Astrocyte of the spinal cord (primary cell): ENCODE data around the gene TMEM178B.

Source experiments
- DNase-seq: peaks from one replicate; pipeline ENCODE4 v3.0.0; 2011; ENCODE audit warnings: low read depth, low spot score
- H3K4me3 ChIP-seq: 2 replicates; pipeline ENCODE4 v1.5.1; 2011; ENCODE audit warnings: low read depth, mild to moderate bottlenecking, low read length, moderate library complexity
- in situ Hi-C: cut with HindIII; loops from 2 replicates; pipeline ENCODE4 v1.10.0; 2017; ENCODE audit warnings: low sequenced_read_pairs
- TF ChIP-seq, protein P1 (sequence below): IDR thresholded peaks from 2 replicates; pipeline ENCODE4 v1.5.1; 2012; ENCODE audit warnings: low read depth, mild to moderate bottlenecking, low read length, inconsistent platforms

The TMEM178B gene

DNA sequence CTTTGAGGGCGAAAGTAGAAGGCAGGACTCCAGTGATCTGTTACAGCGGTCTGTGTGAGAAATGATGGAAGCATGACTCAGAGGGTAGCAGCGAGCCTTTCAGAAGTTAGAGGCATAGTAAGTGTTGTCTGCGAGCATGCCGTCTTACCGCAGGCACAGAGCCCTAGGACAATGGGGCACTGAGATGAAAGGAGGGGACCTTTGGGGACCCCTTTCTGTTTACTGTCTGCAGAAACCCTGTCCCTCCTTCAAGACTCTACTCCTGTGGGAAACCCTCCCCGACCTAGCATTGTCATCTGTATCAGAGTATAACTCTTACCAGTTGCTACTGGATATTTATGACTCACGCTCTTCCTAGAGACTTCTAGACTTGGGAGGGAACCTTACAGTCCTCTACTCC is 390.1 kb downstream of the TMEM178B start:
- H3K4me3 ChIP-seq: no peak overlapping the region
- TF ChIP-seq, protein P1, sequence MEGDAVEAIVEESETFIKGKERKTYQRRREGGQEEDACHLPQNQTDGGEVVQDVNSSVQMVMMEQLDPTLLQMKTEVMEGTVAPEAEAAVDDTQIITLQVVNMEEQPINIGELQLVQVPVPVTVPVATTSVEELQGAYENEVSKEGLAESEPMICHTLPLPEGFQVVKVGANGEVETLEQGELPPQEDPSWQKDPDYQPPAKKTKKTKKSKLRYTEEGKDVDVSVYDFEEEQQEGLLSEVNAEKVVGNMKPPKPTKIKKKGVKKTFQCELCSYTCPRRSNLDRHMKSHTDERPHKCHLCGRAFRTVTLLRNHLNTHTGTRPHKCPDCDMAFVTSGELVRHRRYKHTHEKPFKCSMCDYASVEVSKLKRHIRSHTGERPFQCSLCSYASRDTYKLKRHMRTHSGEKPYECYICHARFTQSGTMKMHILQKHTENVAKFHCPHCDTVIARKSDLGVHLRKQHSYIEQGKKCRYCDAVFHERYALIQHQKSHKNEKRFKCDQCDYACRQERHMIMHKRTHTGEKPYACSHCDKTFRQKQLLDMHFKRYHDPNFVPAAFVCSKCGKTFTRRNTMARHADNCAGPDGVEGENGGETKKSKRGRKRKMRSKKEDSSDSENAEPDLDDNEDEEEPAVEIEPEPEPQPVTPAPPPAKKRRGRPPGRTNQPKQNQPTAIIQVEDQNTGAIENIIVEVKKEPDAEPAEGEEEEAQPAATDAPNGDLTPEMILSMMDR: no peak

GRCh38 chr7:141464551-141464950 is 390.7 kb downstream of the TMEM178B start:
- DNase-seq: peak; percentile 7
- in situ Hi-C loops: no loop called here
- TF ChIP-seq, protein P1: no peak
- no peak overlapping the region for H3K4me3 ChIP-seq

More for the DNA sequence above, 390.1 kb downstream of the TMEM178B start:
- peak; percentile 76 for DNase-seq
- in situ Hi-C loops: no loop called here

DNA sequence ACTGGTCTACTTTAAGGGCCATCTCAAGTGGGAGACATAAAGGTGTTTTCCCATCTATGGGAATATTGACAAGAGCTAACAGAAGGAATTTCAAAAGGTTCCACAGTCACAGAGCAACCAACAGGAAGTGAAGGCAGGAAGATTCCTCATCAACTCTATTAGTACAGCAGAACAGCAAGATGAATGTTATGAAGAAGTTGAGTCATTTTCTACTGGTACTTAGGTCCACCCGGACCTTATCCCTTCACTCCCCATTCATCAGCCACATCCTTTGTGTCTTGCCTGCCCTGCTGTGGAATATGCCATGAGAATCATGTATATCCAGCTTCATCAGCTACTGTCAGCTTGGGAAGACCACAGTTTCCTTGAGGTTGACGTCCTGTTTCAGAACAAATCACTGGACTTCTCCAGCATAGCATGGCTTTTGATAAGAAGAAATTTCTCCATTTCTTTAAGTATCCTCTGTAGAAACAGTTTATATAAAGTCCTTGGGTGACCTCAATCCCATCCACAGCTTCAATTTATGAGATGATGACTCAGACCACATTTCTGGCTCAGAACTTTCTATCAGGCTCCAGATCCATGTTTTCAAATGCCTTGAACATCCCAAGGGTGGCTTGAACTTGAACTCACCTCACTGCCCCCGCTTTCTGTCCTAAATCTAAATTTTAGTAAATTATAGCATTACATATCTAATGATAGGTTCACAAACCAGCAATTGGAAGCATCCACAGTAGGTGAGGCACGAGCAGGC is 392.5 kb downstream of the TMEM178B start:
- TF ChIP-seq, protein P1: no peak
- DNase-seq: peak; percentile 33
- in situ Hi-C loops: no loop called here
- H3K4me3 ChIP-seq: no peak overlapping the region

DNA sequence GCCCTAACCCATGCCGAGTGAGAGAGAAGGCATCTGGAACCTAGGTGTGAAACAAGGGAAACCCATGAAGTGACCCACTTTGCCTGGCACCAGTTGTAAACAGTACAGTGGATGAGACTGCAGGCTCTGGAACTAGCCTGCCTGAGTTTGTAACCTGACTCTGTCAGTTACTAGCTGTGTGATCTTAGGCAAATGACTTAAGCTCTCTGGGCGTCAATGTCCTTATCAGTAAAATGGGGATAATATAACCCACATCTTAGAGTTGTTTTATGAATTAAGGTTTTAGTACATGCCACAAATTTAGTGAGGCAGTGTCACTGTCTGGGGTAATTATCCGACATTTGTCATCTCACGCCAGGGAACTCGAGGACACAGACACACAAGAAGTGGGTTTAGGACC is 394.5 kb downstream of the TMEM178B start:
- H3K4me3 ChIP-seq: no peak overlapping the region
- DNase-seq: no peak
- in situ Hi-C loops: no loop called here
- TF ChIP-seq, protein P1: no peak

- in situ Hi-C loops: no loop called here
- no peak overlapping the region for H3K4me3 ChIP-seq
- DNase-seq: no peak
- TF ChIP-seq, protein P1: no peak
Observed at GRCh38 chr7:141475679-141476078, 401.8 kb downstream of the TMEM178B start.

- no peak overlapping the region for H3K4me3 ChIP-seq
- no peak for DNase-seq
- in situ Hi-C loops: no loop called here
- TF ChIP-seq, protein P1: no peak
Observed at GRCh38 chr7:141477865-141478264, 404.0 kb downstream of the TMEM178B start.
